ENCODE measurements around the gene SPACA7. TPM values are rescaled to one million over a fixed set of nuclear protein-coding genes. Genes with fewer than 3 reads are reported as not detected.

SPACA7 gene
- total RNA-seq, 1 donor from 2014 or later: not detected

- intact Hi-C loops (cut with micrococcal nuclease): no loop called here
- Mint-ChIP-seq H3K9me3 (peaks cover 2% of the 10 kb centered on the region), H3K4me1 (no peaks in the 10 kb centered on the region), H3K27ac (no peak overlapping the region), H3K27me3 (peaks cover 27% of the 10 kb centered on the region), H3K36me3 (ENCODE audit: low read depth) (no peaks in the 10 kb centered on the region), H3K4me3 (no peak overlapping the region)
- no peak for DNase-seq
- no peak for TF ChIP-seq CTCF (IDR thresholded peaks at IDR 0.05)
- ChIA-PET CTCF (no interaction called here), POLR2A (no interaction called here)
- ATAC-seq (ENCODE audit: low read depth): no peak
Measured at GRCh38 chr13:112330479-112331381, 45.4 kb upstream of the SPACA7 start.

- ChIA-PET POLR2A (no interaction called here), CTCF (no interaction called here)
- Mint-ChIP-seq H3K27me3 (peaks cover 27% of the 10 kb centered on the region), H3K27ac (no peak overlapping the region), H3K4me1 (no peaks in the 10 kb centered on the region), H3K36me3 (ENCODE audit: low read depth) (no peaks in the 10 kb centered on the region), H3K9me3 (peaks cover 5% of the 10 kb centered on the region), H3K4me3 (no peak overlapping the region)
- no peak for TF ChIP-seq CTCF (IDR thresholded peaks at IDR 0.05)
- intact Hi-C loops (cut with micrococcal nuclease): no loop called here
- DNase-seq (no peak), ATAC-seq (ENCODE audit: low read depth) (no peak)
Measured at GRCh38 chr13:112331675-112332074, 44.5 kb upstream of the SPACA7 start.

GRCh38 chr13:112332727-112333126 is 43.4 kb upstream of the SPACA7 start:
- Mint-ChIP-seq H3K27me3 (peaks cover 27% of the 10 kb centered on the region), H3K27ac (no peak overlapping the region), H3K9me3 (peaks cover 15% of the 10 kb centered on the region), H3K4me1 (no peaks in the 10 kb centered on the region), H3K4me3 (no peak overlapping the region), H3K36me3 (ENCODE audit: low read depth) (no peaks in the 10 kb centered on the region)
- no peak for ATAC-seq (ENCODE audit: low read depth)
- DNase-seq: no peak
- POLR2A ChIA-PET: no interaction called here
- intact Hi-C loops (cut with micrococcal nuclease): no loop called here
- TF ChIP-seq CTCF (IDR thresholded peaks at IDR 0.05): no peak
- CTCF ChIA-PET: no interaction called here

- ChIA-PET CTCF (no interaction called here), POLR2A (no interaction called here)
- H3K4me3 Mint-ChIP-seq: no peak overlapping the region
- DNase-seq (no peak), ATAC-seq (ENCODE audit: low read depth) (no peak)
- peaks cover 25% of the 10 kb centered on the region for H3K27me3 Mint-ChIP-seq
- no peak for TF ChIP-seq CTCF (IDR thresholded peaks at IDR 0.05)
- no peaks in the 10 kb centered on the region for H3K4me1 Mint-ChIP-seq
- intact Hi-C loops (cut with micrococcal nuclease): no loop called here
- no peak overlapping the region for H3K27ac Mint-ChIP-seq
- H3K36me3 Mint-ChIP-seq (ENCODE audit: low read depth): no peaks in the 10 kb centered on the region
- H3K9me3 Mint-ChIP-seq: peaks cover 19% of the 10 kb centered on the region
Measured at GRCh38 chr13:112333756-112334543, 42.2 kb upstream of the SPACA7 start.

- H3K27me3 Mint-ChIP-seq: peaks cover 19% of the 10 kb centered on the region
- H3K9me3 Mint-ChIP-seq: peaks cover 19% of the 10 kb centered on the region
- no peak overlapping the region for H3K27ac Mint-ChIP-seq
- no peaks in the 10 kb centered on the region for H3K36me3 Mint-ChIP-seq (ENCODE audit: low read depth)
- ChIA-PET POLR2A (no interaction called here), CTCF (no interaction called here)
- intact Hi-C loops (cut with micrococcal nuclease): no loop called here
- DNase-seq: no peak
- no peak for TF ChIP-seq CTCF (IDR thresholded peaks at IDR 0.05)
- H3K4me3 Mint-ChIP-seq: no peak overlapping the region
- no peak for ATAC-seq (ENCODE audit: low read depth)
- H3K4me1 Mint-ChIP-seq: no peaks in the 10 kb centered on the region
Measured at GRCh38 chr13:112335135-112335534, 41.0 kb upstream of the SPACA7 start.

Data from activated B cell treated with CpG ODN at 0.5 μM for 24 hours (primary cell).